HG02763 (cell line): ENCODE data around the gene DOC2A.
"Not testable (repeated sequence)": the region's sequence is repeated elsewhere in the genome, so short reads cannot be mapped to it uniquely, and the experiment has no call there.

Source experiments
- ATAC-seq: cut with Tn5 transposase; IDR thresholded peaks from one replicate; pipeline ENCODE4 v1.9.1; 2021; ENCODE audit warnings: mild to moderate bottlenecking, moderate library complexity; ENCODE audit not compliant: unreplicated experiment

DOC2A gene

DNA sequence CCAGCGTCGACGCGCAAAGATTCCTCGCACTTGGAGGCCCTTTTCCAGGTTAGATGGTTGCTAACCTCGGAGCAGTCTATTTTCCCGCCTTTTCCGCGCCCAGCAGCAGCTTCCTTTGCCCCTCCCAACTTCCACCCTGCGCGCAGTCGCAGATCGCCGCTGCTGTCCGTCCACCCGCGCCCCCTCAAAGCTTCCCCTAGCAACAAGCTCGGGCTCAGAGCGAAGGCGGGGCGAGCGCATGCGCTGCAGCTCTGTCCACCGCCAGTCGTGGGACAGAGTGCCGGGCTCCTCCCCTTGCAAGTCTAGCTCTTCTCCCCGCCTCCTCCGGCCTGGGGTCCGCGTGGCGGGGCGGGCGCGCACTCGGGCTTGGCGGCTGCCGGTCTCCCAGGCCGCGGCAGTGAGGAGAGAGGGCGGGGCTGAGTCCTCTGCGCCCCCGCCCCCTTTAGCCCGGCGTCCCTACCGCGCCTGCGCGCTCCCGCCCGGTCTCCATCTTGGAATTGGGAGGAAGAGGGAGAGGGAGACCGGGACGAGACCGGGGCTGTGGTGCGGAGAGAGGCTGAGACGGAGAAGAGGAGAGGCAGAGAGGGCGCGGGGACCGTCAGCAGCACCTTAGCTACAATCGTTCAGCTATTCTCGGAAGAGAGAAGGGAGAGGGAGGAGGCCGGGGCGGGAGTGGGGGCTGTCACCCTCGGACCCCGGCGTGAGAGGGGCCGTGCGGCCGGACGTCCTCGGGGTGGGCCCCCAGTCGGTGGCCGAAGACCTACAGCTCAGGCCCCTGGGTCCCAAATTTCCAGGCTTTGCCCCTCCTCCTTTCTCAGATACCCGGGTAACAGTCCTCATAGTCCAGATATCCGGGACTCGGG lies 37.2 kb downstream of the DOC2A start, which contains the start of gene TAOK2:
TAOK2 (plus strand) TSS at position 485 of the 863 bp plus-strand sequence. CDS start 3,905 bp downstream, outside the sequence.
- ATAC-seq: peak; percentile 92

DNA sequence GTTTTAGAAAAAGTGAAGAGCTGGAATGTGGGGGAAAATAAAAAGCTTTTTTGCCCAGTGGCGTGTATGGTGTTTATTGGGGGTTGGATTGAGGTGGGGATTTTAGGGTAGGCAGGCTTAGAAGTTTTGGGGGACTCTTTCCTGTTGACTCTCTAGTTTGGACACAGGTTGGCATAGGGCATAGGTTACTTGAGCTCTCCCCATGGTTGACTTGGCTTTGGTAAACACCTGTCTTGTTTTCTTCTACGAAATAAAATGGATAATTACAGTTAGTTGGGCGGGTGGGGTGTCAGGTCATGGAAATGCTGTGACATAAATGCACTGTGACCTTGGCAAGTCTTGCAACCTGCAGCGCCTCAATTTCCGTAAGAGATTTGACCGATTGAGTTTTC lies 37.8 kb downstream of the DOC2A start:
- ATAC-seq: no peak

DNA sequence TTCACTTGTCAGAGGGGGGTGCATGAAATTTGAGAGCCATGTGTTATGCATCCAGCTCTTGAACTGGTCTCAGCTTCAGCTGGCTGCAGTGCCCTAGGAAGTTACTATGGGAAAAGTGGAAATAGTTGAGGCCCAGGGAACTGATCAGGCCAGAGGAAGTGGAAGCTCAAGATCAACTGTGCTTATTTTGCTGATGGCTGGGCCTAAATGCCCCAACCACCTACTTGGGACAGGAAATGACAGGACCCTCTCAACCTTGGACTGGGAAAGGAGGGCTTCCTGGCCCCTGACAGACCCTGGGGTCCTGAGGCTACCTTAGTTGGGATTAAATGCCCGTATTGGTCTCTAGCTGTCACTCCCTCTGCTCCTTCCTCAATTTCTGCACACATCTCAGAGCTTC lies 38.3 kb downstream of the DOC2A start:
- ATAC-seq: no peak

DNA sequence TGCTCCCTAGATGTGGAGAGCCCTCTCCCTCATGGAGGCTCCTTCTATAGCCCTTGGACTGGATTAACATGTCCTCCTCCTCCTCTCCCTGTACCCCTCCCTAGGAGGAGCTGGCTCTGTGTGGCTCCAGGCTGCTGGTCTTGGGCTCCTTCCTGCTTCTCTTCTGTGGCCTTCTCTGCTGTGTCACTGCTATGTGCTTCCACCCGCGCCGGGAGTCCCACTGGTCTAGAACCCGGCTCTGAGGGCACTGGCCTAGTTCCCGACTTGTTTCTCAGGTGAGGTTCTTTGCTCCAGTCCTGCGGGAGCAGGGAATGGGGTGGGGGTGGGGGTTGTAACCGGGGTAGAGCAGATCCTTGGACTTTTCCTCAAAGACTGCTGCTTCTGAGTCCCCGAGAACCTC lies 39.5 kb downstream of the DOC2A start:
- ATAC-seq: no peak

DNA sequence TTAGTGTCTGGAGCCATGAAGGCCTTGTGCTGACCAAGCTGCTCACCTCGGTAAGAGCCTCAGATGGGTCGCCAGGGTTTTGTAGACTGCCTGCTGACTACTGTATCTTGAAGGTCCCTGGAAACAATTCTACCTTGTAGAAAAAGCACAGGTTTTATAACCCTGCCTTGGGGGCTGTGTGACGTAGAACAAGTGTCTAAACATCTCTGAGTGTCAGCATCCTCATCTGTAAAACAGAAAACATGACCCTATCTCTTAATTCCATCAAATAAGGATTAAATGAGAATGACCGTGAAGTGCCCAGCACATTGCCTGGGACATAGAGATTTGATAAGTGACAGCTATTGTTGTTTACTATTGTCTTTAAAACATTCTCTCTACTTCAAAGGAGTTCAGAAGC lies 42.6 kb downstream of the DOC2A start:
- no peak for ATAC-seq

DNA sequence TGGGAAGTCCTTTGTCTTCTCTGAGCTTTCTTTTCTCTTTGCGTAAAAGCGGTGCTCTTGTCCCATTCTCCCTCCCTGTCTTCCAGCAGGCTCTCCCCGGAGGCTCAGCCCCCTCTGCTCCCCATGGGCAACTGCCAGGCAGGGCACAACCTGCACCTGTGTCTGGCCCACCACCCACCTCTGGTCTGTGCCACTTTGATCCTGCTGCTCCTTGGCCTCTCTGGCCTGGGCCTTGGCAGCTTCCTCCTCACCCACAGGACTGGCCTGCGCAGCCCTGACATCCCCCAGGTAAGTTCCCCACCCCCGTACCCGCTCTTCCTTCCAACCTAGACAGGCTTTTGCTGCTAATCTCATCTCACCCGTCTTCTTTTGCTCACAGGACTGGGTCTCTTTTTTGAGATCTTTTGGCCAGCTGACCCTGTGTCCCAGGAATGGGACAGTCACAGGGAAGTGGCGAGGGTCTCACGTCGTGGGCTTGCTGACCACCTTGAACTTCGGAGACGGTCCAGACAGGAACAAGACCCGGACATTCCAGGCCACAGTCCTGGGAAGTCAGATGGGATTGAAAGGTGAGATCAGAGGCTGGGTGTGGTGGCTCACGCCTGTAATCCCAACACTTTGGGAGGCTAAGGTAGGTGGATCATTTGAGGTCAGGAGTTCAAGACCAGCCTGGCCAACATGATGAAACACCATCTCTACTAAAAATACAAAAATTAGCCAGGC lies 47.6 kb downstream of the DOC2A start:
- no peak for ATAC-seq

DNA sequence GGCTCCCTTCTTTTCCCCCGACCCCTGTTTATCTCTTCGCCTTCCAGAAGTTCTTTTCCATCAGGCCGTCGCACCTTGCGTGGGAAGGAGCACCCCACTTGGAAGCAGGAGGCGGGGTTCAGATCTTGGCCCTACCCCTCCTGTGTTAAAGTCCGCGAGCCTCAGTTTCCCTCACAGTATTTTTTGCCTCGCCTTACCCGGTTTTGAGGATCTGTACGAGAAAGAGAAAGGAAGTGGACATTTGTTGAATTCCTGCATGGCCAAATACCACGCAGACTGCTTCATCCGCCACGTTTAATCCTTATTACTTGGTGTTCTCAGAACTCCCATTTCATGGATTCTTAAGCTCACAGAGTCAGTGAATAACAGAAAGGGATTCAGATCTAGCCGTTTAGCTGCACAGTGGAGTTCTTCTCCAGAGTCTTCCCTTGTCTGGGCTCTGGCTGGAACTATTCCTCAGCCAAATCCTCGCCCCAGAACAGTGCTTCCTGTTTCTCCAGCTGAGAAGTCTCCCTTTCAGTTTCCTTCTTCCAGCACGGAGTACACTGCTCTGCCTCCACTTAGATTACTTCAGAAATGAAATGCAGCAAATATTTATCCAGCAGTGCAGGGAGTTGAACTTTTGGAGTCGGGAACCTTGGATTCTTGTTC lies 48.4 kb downstream of the DOC2A start:
- no peak for ATAC-seq

DNA sequence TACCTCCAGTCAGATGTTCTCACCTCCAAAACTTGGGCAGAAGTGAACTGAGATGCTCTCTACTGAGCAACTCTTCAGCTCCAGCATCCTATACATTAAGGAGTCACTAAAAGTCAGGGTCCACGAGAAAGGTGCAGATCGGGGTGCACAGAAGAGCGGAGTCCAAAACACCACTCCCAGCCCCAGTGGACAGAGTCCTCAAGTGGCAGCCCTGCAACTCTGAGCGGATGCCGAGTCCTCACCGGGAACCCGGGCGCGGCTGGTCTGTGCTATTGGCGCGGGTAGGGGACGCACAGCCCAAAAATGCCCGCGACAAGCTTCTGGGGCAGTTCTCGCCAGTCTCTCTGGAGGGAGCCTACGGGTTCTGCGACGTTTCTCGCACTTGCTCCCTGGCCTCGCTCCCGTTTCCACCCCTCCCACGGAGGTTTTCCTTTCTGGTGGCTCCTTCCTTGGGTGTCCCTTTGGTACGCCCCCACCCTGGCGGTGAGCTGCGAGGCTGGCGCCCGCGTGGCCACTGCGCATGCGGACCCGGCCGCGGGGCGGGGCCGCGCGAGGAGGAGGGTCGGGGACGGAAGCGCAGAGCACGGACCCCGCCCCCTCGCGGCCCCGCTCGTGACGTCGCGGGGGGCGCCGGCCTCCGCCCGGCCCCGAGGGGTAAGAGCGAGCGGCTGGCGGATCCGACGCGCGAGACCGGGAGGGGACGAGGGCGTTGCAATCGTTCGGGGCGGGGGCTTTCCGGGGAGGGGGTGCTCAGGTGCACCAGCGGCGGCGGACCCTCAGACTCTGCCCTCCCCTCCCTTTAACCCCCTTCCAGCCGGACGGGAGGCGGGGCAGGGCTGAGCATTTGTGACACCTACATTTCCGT lies 49.1 kb downstream of the DOC2A start, which contains the start of gene TMEM219:
TMEM219 (plus strand) TSS at position 601 of the 865 bp plus-strand sequence. CDS start 1,065 bp downstream, outside the sequence.
- ATAC-seq: peak; percentile 89

DNA sequence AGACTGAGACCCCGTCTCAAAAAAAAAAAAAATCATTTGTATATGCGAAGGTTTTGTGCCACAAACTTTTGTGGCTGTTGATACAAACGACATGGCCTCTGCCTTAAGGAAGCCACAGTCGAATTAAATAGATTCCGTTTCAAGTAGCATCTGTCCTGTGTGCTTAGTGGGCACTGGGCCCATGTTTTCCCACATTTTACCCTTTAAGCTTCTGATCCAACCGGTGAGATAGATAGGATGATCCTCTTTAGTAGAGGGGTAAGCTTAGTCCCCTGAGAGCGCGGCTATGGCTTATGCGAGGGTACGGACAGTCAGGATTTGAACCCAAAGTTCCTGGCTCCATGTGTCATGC lies 49.7 kb downstream of the DOC2A start:
- no peak for ATAC-seq

DNA sequence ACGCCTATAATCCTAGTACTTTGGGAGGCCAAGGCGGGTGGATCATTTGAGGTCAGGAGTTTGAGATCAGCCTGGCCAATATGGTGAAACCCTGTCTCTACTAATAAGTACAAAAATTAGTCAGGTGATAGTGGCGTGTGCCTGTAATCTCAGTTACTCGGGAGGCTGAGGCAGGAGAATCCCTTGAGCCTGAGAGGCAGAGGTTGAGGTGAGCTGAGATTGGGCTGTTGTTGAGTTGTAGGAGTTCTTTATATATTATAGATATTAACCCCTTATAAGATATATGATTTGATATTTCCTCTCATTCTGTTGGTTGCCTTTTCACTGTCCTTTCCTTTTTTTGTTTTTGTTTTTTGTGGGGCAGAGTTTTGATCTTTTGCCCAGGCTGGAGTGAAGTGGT lies 51.0 kb downstream of the DOC2A start:
- ATAC-seq: not testable (repeated sequence)

DNA sequence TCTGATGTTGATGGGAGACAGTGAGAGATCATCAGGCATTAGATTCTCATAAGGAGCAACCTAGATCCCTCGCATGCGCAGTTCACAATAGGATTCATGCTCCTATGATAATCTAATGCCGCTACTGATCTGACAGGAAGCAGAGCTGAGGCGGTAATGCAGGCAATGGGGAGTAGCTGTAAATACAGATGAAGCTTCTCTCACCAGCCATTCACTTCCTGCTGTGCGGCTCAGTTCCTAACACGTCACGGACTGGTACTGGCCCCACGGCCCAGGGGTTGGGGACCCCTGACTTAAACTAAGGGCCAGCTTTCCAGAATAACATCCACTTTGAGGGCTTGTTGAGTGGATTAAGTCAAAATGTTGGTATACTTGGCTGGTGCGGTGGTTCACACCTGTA lies 51.5 kb downstream of the DOC2A start:
- ATAC-seq: no peak

DNA sequence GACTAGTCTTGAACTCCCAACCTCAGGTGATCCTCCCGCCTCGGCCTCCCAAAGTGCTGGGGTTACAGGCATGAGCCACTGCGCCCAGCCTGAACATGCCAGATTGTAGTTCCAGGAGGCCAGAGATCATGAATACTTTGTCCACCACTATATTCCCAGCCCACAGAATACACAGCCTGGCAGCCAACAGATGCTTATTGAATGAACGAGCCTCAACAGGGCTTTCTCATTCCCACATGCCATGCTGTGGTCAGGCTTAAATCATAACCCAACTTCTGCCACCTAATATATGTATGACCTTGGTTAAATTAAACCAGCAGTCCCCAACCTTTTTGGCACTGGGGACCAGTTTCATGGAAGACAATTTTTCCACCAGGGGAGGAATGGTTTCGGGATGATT lies 52.1 kb downstream of the DOC2A start:
- ATAC-seq: no peak
